Kidney capillary endothelial cell (primary cell): Measurements from ENCODE around the gene REM2.
A peak's percentile ranks its signal among the peaks of the same experiment; 100 is the strongest.
"Not testable (repeated sequence)": the region's sequence is repeated elsewhere in the genome, so short reads cannot be mapped to it uniquely, and the experiment has no call there.

Experiments
- DNase-seq: peaks from one replicate; pipeline ENCODE4 v3.0.0-alpha.2; 2018; ENCODE audit warnings: low spot score

Gene REM2

DNA sequence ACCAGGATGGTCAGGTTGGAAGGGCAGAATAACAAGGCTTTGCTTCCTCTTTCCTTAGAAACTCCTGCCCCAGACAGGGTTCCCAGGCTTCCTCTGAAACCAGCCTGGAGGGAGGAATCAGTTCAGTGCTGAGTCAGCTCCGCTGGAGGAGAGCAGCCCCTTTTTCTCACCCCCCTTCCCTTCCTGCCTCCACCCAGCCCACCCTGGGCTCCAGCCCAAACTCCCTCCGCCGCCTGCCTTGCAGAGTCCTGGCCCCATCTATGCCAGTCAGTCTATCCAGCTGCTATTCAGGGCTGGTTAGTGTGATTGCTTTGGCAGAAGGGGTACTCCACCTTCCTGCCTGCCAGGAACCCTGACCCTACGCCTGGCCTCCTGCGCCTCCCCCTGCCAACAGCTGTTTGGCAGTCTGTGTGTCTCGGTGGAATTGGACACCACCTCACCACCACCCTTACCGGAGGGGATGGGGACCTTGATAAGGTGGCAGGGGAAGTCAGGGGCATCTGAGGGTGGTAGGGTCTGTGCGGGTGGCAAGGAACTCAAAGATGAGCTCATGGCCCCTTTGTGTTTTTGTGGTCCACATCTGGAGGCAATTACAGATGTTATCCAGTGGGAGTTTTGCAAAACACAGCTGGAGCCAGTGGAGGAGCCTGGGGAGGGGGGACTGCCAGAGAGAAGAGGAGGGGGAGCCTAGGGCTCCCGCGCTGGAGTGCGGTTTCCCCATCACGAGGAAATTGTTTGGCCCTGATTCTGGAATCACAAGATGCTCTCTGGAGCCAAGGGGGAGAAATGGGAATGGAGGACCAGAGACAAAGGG is 34.5 kb upstream of the REM2 start:
- peak; percentile 73 for DNase-seq

DNA sequence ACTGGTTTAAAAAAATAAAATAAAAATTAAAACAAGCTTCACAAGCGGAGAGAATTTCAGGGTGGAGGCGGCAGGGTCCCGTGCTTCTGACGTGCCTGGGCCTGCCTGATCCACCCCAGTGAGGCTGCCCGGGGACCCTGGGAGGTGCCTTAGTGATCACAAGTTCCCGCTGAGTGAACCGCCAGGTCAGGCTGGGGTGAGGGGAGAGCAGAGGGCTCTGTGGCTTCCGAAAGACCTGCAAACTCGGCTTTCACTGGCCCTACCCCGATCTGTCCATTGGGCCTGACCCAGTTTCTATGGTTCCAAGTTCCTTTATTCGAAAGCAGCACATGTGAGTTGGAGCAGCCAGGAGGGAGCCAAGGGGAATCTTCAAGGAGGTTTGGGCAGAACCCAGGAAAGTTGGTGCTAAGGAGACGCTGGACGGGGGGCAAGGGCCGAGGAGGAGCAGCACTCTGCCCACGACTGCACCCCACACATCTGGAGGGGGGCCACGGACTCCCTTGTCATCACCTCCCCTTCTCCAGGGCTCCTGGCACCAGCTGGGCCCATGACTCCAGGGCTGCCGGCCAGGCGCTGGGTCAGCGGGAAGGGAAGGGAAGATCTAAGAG is 33.7 kb upstream of the REM2 start:
- no peak for DNase-seq

GRCh38 chr14:22850944-22851764 is 31.9 kb upstream of the REM2 start:
- DNase-seq, result peak; percentile 99

GRCh38 chr14:22852178-22852577 is 30.8 kb upstream of the REM2 start:
- DNase-seq, result not testable (repeated sequence)

- DNase-seq, result no peak
These were observed 30.5 kb upstream of the REM2 start for GRCh38 chr14:22852599-22852939.

DNA sequence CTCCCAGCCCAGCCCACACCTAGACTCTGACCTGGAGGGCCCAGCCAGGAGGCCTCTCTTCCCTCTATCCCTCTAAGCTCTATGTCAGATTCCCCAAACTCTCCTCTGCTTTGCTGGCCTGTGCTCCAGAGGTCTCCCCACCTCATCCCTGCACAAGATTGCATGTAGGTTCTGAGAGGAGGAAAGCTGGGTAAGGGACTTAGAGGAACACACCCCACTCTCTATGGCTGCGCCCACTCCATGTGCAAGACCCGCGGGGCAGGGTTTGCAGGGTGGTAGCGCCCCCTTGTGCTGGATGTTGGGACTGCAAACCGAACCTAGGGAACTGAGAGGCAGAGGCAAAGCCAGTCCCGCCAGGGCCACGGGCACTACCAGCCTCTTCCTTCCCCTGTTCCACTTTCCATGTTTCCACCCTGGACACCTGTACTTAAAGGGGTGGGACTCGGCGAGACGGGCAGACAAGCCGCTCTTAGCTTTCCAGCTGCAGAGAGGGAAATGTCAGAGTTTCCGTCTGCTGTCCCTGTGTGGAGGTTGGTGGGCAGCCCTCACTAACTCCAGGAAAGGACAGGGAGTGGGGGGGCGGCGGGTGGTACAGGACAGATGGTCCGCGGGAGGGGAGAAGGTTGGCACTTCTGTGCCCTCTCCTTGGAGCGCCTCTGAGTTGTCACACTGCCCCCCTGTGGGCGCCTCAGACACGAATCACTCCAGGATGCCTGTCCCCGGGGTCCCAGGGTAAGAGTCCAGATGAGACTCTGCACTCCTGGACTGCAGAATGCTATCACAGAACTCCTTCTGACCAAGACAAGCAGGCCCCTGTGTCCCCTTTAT is 29.9 kb upstream of the REM2 start:
- DNase-seq, result peak; percentile 80

GRCh38 chr14:22854296-22854695 is 28.7 kb upstream of the REM2 start:
- not testable (repeated sequence) for DNase-seq

GRCh38 chr14:22854963-22855724 is 27.9 kb upstream of the REM2 start:
- DNase-seq, result no peak

DNA sequence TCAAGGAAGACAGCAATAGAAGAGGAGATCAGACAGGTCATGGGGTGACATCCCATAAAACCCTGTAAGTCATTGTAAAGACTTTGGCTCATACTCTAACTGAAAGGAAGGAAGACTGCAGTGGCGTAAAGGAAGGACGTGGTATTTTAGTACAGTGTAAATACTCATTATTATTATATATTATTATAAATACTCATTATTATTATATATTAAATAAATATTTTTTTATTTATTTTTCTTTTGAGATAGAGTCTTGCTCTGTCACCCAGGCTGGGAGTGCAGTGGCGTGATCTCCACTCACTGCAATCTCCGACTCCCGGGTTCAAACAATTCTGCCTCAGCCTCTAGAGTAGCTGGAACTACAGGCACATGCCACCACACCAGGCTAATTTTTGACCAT is 26.6 kb upstream of the REM2 start:
- DNase-seq, result no peak

GRCh38 chr14:22860377-22860776 is 22.6 kb upstream of the REM2 start:
- DNase-seq, result not testable (repeated sequence)

GRCh38 chr14:22861651-22862050 is 21.4 kb upstream of the REM2 start:
- DNase-seq, result no peak

DNA sequence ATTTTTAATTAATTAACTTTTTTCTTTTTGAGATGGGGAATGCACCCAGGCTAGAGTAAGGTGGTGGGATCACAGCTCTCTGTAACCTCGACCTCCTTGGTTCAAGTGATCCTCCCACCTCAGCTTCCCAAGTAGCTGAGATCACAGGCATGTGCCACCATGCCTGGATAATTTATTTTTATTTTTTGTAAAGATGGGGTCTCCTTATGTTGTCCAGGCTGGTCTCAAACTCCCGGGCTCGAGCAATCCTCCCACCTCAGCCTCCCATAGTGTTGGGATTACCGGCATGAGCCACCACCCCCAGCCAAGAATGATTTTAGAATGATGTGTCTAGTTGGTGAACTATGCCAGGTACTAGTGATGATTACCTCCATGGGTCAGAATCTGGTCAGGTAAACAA is 18.0 kb upstream of the REM2 start:
- no peak for DNase-seq

DNA sequence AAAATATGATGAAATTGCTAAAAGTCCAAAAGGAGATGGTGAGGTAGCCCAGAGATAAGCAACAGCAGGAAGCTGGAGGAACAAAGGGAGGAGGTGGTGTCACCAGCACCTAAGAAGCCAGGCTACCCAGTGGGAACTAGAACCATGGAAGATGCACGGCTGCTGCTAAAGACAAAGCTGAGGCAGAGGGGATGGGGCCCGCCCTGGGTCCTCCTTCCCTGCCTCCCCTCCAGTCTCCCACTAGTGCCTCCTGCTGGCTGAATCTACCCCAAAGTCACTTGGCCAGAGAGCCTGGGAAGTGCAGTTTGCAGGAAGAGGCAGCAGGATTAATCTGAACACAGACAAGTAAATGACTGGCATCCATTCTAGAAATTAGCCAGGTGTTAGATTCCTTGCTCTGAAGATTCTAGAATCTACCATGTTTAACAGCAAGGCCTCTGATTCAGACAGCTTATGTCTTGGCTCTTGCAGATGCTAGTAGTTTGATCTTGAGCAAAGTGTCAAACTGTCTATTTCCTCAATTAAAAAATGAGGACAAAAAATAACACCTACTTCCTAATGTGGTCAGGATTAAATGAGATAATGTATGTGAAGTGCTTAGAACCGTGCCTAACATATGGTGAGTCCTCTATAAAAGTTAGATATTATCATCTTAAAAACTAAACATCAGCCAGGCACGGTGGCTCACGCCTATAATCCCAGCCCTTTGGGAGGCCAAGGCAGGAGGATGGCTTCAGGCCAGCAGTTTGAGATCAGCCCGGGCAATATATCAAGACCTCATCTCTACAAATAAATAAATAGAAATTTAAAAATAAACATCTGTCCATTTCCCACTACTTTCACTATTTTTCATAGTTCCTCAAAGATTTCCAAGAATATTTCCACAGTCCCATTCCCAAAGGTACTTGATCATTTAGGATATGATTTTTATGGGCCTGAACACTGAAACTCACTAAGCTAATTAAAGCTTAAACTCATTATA is 17.3 kb upstream of the REM2 start:
- DNase-seq, result no peak

DNA sequence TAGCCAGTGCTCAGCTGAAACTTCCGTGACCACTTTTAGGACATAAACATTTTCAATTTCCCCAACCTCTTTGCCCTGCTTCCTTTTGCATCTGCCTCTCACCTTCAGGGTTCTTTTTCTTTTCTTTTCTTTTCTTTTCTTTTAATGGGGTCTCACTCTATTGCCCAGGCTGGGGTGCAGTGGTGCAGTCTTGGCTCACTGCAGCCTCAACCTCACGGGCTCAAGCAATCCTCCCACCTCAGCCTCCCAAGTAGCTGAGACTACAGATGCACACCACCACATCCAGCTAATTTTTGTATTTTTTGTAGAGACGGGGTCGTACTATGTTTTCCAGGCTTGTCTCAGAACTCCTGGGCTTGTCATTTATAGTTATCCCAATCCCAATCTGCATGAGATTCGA is 16.1 kb upstream of the REM2 start:
- no peak for DNase-seq

- DNase-seq, result no peak
These were observed 12.2 kb upstream of the REM2 start for GRCh38 chr14:22870811-22871223.

DNA sequence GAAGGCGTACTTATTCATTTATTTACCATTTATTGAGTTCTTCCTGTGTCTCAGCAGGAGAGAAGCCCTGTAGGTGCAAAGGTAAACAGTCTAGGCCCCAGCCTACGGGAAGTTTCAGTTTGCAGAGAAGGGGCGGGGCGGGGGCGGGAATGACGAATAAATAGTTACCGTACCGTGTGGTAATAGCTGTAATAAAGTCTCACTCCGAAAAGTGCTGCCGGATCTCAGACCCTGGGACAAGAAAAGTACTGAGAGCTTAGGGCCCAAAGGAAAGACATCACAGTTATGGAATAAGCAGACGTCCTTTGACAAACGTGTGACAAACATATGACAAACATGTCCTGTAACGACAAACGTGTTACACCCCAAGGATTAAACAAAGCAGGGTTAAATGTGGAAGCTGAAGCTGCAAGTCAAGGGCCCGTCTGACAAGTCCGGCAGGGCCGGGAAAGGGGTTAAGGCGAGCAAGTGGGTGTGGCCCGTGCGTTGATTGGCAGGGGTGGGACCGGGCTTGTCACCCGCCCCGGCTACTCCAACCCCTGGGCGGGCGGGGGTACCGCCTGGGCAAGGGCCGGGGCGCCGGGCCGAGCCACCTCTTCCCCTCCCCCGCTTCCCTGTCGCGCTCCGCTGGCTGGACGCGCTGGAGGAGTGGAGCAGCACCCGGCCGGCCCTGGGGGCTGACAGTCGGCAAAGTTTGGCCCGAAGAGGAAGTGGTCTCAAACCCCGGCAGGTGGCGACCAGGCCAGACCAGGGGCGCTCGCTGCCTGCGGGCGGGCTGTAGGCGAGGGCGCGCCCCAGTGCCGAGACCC is 11.6 kb upstream of the REM2 start, which contains the start of gene LRP10:
Gene LRP10 (plus strand): TSS at position 517 of the 809 bp plus-strand sequence. CDS start 564 bp downstream, outside the sequence.
- DNase-seq, result peak; percentile 76

- DNase-seq, result peak; percentile 71
These were observed 10.8 kb upstream of the REM2 start for GRCh38 chr14:22872033-22872832.

DNA sequence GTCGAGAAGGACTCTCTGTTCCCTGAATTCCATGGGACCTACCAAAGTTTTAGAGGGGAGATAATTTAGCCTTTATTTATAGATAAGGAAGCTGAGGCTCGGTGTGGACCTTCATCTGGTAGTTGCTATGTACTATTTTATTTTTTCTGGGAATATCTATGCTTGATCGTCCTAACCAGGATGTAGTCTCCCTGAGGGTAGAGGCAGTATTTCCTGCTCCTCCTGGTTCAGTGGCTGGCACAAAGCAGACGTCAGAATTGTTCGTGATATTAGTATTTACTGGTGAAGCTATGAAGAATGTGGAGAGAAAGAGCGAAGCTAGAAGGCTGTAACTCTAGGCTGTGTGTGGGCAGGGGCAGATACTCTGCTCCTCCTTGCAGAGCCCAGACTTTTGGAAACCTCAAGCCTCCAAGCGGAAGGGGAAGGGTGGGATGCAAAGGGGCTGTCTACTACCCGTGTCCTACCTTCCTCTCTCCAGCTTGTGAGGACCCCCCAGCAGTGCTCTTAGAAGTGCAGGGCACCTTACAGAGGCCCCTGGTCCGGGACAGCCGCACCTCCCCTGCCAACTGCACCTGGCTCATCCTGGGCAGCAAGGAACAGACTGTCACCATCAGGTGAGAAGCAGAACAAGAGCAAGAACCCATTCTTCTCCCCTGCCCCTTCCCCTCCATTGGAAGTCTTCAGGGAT is 10.0 kb upstream of the REM2 start:
- DNase-seq, result no peak
